ENCODE results near the gene MYOCOS.
"Not testable (repeated sequence)": the region's sequence is repeated elsewhere in the genome, so short reads cannot be mapped to it uniquely, and the experiment has no call there.

MYOCOS gene

DNA sequence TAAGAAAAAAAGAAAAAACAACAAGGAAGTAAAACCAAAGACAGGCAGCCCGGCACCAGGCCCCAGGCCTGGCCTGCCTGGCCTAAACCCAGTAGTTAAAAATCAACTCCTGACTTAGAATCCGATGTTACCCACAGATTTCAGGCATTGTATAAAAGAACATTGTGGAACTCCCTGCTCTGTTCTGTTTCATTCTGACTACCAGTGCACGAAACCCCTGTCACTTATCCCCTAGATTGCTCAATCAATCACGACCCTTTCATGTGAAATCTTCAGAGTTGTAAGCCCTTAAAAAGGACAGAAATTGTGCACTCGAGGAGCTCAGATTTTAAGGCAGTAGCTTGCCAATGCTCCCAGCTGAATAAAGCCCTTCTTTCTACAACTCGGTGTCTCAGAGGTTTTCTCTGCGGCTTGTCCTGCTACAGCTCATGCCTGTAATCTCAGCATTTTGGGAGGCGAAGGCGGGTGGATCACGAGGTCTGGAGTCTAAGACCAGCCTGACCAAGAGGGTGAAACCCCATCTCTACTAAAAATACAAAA lies 15.6 kb upstream of the MYOCOS start:
- TF ChIP-seq, protein P1, sequence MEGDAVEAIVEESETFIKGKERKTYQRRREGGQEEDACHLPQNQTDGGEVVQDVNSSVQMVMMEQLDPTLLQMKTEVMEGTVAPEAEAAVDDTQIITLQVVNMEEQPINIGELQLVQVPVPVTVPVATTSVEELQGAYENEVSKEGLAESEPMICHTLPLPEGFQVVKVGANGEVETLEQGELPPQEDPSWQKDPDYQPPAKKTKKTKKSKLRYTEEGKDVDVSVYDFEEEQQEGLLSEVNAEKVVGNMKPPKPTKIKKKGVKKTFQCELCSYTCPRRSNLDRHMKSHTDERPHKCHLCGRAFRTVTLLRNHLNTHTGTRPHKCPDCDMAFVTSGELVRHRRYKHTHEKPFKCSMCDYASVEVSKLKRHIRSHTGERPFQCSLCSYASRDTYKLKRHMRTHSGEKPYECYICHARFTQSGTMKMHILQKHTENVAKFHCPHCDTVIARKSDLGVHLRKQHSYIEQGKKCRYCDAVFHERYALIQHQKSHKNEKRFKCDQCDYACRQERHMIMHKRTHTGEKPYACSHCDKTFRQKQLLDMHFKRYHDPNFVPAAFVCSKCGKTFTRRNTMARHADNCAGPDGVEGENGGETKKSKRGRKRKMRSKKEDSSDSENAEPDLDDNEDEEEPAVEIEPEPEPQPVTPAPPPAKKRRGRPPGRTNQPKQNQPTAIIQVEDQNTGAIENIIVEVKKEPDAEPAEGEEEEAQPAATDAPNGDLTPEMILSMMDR (IDR thresholded peaks at IDR 0.05; ENCODE audit: borderline replicate concordance, insufficient read depth, low read depth, low read length) = no peak
- no peak overlapping the region for H3K4me3 ChIP-seq (ENCODE audit: low read depth, low read length)

DNA sequence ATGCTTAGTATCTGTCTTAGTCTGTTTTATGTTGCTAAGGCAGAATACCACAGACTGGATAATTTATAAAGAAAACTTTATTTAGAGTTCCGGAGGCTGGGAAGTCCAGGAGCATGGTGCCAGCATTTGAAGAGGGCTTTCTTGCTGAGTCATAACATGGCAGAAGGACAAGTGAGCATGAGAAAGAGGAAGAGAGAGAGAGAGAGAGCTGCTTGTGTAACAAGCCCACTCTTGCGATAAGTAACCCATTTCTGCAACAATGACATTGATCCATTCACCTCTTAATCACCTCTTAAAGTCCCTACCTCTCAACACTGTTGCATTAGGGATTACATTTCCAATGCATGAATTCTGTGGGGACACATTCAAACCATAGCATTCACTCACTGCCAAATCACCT lies 11.7 kb upstream of the MYOCOS start:
- TF ChIP-seq, protein P1 (IDR thresholded peaks at IDR 0.05; ENCODE audit: borderline replicate concordance, insufficient read depth, low read depth, low read length) = no peak
- H3K4me3 ChIP-seq (ENCODE audit: low read depth, low read length) = no peak overlapping the region

DNA sequence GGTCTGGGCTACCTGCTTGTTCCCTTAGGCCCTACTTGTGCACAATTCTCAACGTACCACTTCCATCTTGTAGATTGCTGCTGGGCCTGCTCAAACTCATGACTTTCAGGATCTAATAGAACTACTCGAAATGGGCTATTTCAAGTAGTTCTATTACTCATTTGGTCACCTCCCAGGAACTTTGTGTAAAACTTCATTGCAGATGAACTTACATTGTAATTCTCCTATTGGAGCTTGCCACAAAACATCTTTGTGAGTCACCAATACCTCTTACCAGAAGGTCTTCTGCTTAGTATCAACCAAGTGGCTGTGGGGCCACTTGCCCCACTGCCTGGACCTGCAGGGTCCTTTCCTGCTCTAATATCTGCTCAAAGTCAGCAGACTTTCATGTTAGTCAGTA lies 10.7 kb upstream of the MYOCOS start:
- no peak overlapping the region for H3K4me3 ChIP-seq (ENCODE audit: low read depth, low read length)
- TF ChIP-seq, protein P1 (IDR thresholded peaks at IDR 0.05; ENCODE audit: borderline replicate concordance, insufficient read depth, low read depth, low read length) = no peak

DNA sequence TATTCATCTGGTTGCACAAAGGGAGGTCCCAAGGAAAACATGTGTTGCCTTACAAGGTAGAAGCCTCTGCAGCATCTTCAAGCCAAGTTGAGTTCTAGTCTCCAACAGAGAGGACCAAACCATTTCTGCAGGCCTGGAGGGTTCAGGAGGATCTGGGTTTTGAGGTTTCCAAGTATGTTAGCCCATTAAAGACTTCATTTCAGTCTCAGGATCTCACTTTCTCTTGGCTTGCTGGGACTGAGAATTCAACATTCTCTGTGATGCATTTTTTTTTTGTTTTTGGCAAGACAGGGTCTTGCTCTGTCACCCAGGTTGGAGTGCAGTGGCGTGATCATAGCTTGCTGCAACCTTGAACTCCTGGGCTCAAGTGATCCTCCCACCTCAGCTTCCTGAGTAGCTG lies 8.8 kb upstream of the MYOCOS start:
- no peak overlapping the region for H3K4me3 ChIP-seq (ENCODE audit: low read depth, low read length)
- TF ChIP-seq, protein P1 (IDR thresholded peaks at IDR 0.05; ENCODE audit: borderline replicate concordance, insufficient read depth, low read depth, low read length) = no peak

DNA sequence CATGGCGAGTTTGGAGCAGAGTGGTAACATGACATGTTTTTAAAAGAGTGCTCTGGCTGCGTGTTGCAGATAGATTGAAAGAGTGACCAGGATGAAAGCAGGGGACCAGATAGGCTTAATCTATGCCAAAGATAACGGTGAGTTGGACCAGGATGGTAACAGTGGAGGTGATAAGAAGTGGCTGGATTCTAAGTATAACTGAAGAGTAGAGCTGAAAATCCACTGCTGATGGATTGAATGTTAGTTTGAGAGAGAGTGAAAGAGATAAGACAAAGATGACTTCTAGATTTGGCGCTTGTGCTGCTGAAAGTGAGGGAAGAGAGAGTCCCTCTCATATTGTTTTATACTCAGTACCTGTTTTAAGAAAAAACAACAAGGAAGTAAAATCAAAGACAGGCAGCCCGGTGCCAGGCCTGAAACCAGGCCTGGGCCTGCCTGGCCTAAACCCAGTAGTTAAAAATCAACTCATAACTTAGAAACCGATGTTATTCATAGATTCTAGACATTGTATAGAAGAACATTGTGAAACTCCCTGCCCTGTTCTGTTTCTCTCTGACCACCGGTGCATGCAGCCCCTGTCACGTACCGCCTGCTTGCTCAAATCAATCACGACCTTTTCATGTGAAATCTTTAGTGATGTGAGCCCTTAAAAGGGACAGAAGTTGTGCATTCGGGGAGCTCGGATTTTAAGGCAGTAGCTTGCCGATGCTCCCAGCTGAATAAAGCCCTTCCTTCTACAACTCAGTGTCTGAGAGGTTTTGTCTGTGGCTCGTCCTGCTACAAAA lies 6.7 kb upstream of the MYOCOS start:
- not testable (repeated sequence) for H3K4me3 ChIP-seq (ENCODE audit: low read depth, low read length)

DNA sequence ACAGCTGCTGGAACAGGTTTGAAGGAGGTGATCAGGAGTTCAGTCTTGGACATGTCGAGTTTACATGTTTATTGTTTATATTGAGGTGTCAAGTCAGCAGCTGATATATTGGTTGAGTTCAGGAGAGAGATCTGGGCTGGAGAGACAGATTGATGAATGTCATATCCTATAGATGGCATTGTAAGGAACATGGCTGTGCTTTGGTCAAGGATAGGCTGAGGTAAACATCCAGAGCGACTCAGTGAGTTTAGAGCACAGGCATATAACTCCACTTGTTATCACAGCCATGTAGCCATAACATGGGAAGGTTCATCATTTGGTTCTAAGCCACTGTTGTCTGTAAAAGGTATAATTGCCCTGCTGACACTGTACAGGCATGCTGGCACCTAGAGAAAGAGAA lies 5.5 kb upstream of the MYOCOS start:
- TF ChIP-seq, protein P1 (IDR thresholded peaks at IDR 0.05; ENCODE audit: borderline replicate concordance, insufficient read depth, low read depth, low read length) = no peak
- no peak overlapping the region for H3K4me3 ChIP-seq (ENCODE audit: low read depth, low read length)

DNA sequence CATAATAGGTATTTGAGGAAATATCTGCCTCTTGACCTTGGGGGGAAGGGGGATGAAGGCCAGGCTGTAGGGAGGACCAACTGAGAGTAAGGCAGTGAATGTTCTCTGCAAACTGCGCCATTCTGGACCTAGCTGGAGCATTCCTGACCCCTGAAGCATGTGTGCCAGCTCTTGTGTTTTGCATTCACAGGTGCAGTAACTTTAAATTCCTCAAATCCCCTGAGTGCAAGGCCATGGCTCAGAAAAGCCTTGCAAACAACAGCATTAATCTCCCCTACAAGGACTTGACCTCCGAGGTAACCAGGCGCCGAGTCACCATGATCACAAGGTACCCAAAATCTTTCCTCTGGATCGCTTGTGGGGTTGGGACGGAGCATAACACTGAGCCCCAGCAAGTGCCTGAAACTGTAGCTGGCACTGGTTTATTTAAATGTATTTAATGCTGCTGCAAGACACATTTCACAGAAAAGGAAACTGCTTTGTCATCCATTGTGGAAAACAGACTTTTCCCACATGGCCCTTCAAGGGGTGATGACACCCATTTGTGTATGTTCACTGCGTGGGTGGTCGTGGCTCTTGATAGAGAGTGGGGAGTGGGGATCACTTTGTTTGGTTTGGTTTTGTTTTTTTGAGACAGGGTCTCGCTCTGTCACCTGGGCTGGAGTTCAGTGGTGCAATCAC lies 1.7 kb downstream of the MYOCOS start:
- TF ChIP-seq, protein P1 (IDR thresholded peaks at IDR 0.05; ENCODE audit: borderline replicate concordance, insufficient read depth, low read depth, low read length) = no peak
- no peak overlapping the region for H3K4me3 ChIP-seq (ENCODE audit: low read depth, low read length)
